ENCODE measurements around the gene RNF208. TPM values are rescaled to one million over a fixed set of nuclear protein-coding genes. Genes with fewer than 3 reads are reported as not detected.

RNF208 gene
- total and polyA plus RNA-seq, 3 donors from 2014 or later = 3.0 to 7.7 (median 4.1) TPM

DNA sequence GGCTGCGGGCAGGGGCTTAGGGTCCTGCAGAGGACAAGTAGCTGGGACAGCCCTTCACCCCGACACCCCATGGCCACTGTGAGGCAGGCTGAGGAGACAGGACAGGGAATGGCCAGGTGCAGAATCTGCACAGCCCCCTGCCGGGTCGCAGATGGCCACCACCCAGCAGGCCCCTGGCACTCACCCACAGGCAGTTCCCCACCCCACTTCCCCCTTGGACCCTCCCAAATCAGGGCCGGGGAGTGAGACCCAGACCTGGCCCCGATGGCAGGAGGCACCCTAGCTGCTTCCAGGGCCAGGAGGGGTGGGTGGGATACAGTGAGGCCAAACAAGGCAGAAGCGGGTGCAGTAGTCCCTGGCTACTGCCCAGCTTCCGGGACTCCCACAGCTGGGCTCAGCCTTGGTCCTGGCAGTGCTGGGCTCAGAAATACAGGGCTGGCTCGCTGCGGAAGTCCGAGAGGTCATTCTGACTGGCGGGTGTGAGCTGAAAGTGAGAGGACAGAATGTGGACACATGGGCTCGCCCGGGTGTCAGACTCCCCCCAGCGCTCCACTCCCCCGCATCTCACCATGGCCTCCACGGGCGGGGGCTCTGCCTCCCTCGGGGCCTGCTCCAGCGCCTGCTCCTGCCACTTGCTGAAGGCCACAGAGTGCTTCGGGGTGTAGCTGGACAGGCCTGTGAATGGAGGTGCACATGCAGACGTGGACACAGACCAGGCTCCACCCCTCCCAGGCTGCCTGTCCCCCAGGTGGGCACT is 30.2 kb downstream of the RNF208 start:
- no peaks in the 10 kb centered on the region for H3K36me3 ChIP-seq (ENCODE audit: low read depth, missing control alignments)
- DNase-seq = no peak
- H3K9me3 ChIP-seq = no peaks in the 10 kb centered on the region
- H3K4me1 ChIP-seq = peaks cover 20% of the 10 kb centered on the region
- intact Hi-C loops (cut with DNase I; ENCODE audit: low total_unique reads) = no loop called here
- no peak overlapping the region for H3K4me3 ChIP-seq
- H3K27ac ChIP-seq = no peak overlapping the region
- 48 to 68% methylated on average over 3 to 22 of the region's 22 CpGs for WGBS, 2 donors
- no peaks in the 10 kb centered on the region for H3K27me3 ChIP-seq
- TF ChIP-seq POLR2A (IDR thresholded peaks at IDR 0.05) (no peak), CTCF (IDR thresholded peaks at IDR 0.05) (no peak)

DNA sequence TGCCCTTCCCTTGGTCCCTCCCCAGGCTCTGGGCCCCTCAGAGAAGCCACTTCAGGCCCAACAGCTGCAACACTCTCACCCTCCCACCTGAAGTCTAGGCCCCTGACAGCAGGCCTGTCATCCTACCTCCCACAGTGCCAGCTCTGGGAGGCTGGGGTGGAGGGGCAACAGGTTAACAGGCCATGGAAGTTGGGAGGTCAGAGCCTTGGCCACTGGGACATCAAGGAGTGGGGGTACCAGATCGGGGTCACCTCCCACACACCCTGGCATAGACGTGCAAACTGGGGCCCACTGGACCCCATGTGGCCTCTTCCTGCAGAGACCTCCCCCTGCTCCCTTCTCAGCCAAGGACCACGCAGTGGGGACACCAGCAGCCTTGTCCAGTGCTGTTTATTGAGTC is 30.8 kb downstream of the RNF208 start:
- no peak for DNase-seq
- intact Hi-C loops (cut with DNase I; ENCODE audit: low total_unique reads) = no loop called here
- TF ChIP-seq CTCF (IDR thresholded peaks at IDR 0.05) = no peak
- no peak for TF ChIP-seq POLR2A (IDR thresholded peaks at IDR 0.05)
- H3K9me3 ChIP-seq = no peaks in the 10 kb centered on the region
- H3K27me3 ChIP-seq = no peaks in the 10 kb centered on the region
- no peak overlapping the region for H3K4me3 ChIP-seq
- H3K36me3 ChIP-seq (ENCODE audit: low read depth, missing control alignments) = no peaks in the 10 kb centered on the region
- WGBS, 2 donors = 64 to 86% methylated on average over 1 to 3 of the region's 3 CpGs
- H3K4me1 ChIP-seq = peaks cover 26% of the 10 kb centered on the region
- H3K27ac ChIP-seq = no peak overlapping the region

DNA sequence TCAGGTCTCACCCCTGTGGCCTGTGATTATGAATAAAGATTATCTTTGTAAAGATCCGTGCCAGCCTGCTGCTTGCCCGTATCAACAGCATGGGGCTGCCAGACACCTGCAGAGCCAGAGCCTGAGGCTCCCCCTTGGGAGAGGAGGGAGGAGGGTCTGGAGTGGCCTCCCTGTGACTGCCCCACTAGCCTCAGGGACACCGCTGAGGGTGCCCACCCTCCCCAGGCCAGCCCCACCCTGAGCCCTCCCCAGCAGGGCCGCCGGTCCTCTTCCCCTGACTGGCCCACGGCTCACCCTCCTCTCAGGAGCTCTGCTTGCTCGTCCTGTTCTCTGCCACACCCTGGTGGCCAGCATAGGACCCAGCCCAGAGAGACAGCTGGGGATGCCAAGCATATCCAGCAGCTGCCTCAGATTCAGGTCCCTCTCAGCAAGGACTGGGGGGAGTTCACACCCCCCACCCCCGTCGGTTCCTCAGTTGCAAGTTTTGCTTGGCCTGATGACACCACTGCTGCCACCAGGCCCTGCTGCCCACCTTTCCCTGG is 31.7 kb downstream of the RNF208 start:
- H3K4me3 ChIP-seq = no peak overlapping the region
- TF ChIP-seq CTCF (IDR thresholded peaks at IDR 0.05) (no peak), POLR2A (IDR thresholded peaks at IDR 0.05) (no peak)
- DNase-seq = no peak
- intact Hi-C loops (cut with DNase I; ENCODE audit: low total_unique reads) = no loop called here
- no peak overlapping the region for H3K27ac ChIP-seq
- no peaks in the 10 kb centered on the region for H3K36me3 ChIP-seq (ENCODE audit: low read depth, missing control alignments)
- WGBS, 2 donors = 71 to 76% methylated on average over 9 of the region's 9 CpGs
- H3K9me3 ChIP-seq = no peaks in the 10 kb centered on the region
- H3K4me1 ChIP-seq = peaks cover 26% of the 10 kb centered on the region
- H3K27me3 ChIP-seq = no peaks in the 10 kb centered on the region

GRCh38 chr9:137189297-137190295 is 32.4 kb downstream of the RNF208 start:
- TF ChIP-seq CTCF (IDR thresholded peaks at IDR 0.05) (no peak), POLR2A (IDR thresholded peaks at IDR 0.05) (no peak)
- peaks cover 26% of the 10 kb centered on the region for H3K4me1 ChIP-seq
- WGBS, 2 donors = 33 to 40% methylated on average over 6 to 23 of the region's 23 CpGs
- no peak for DNase-seq
- no peaks in the 10 kb centered on the region for H3K9me3 ChIP-seq
- H3K4me3 ChIP-seq = peak overlapping the region; percentile 96 to 98
- no peaks in the 10 kb centered on the region for H3K27me3 ChIP-seq
- intact Hi-C loops (cut with DNase I; ENCODE audit: low total_unique reads) = no loop called here
- peak overlapping the region; percentile 68 to 86 for H3K27ac ChIP-seq
- no peaks in the 10 kb centered on the region for H3K36me3 ChIP-seq (ENCODE audit: low read depth, missing control alignments)

All from testis (tissue), 3 donors.